Measurements from ENCODE around the gene KIAA0319L. TPM values are rescaled to one million over a fixed set of nuclear protein-coding genes. Genes with fewer than 3 reads are reported as not detected.

The KIAA0319L gene
- total and polyA plus RNA-seq, 4 donors = 27.0 to 107 (median 27.9) TPM

DNA sequence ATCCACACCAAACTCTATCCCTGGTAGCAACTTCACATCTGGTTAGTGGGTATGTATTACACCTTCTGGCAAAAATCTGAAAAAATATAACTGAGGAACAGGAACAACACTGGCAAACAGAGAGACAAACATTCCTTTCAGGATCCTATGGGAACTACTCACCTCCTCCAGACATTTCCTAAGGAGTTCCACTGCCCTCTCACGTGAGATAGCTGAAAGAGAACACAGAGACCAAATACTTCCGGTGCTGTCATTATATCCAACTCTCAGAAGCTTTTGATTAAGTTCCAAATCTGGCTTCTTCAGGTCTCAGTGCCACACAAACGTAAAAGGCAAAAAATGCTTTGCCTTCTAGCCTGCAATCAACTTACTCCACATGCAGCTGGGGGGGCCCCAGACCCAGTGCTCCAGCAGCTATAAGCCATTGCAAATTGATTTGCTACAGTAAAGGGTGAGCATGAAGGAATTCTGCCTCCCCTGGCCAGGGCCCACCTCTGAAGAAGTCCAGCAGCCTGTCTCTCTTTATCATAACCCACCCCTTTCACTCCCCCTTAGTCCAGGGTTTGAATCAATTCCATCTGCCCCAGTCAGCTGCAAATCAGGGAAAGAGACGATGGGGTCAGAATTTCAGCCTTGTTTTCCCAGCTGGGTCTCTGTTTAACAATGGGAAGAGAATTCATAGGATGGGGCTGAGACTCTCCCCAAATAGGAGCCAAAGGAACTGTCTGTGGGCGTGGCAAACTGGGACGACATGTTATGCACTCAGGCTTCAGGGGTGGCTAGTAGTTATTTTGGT, 48.1 kb upstream of the KIAA0319L start:
- TF ChIP-seq FOXA1 (IDR thresholded peaks at IDR 0.05) (no peak), TAF1 (conservative IDR thresholded peaks at IDR 0.05) (no peak), HNF4G (IDR thresholded peaks at IDR 0.05) (no peak)
- Histone ChIP-seq H3K27ac (ENCODE audit: low read depth in 1 of 2, low read length in 2 of 2) (no peak overlapping the region), H3K9me3 (ENCODE audit: control insufficient read depth in 4 of 4, low read length in 3 of 4) (no peaks in the 10 kb centered on the region), H3K9ac (ENCODE audit: low read depth in 1 of 2, low read length in 2 of 2) (no peak overlapping the region), H3K4me1 (ENCODE audit: control insufficient read depth in 4 of 4, insufficient read depth in 4 of 4, low read length in 3 of 4) (no peaks in the 10 kb centered on the region), H3K4me3 (ENCODE audit: low read depth in 1 of 3, low read length in 3 of 3) (no peak overlapping the region), H3K36me3 (ENCODE audit: control insufficient read depth in 4 of 4, insufficient read depth in 3 of 4, low read depth in 1 of 4, low read length in 3 of 4) (peaks cover 30 to 64% (median 57%) of the 10 kb centered on the region in 4 donors), H3K27me3 (ENCODE audit: control insufficient read depth in 4 of 4, insufficient read depth in 4 of 4, low read length in 3 of 4) (no peaks in the 10 kb centered on the region)
- 93% methylated on average over 6 of the region's 6 CpGs for WGBS
- no peak for DNase-seq (ENCODE audit: low spot score)

- no peak for DNase-seq (ENCODE audit: low spot score)
- Histone ChIP-seq H3K9ac (ENCODE audit: low read depth in 1 of 2, low read length in 2 of 2) (no peak overlapping the region), H3K27ac (ENCODE audit: low read depth in 1 of 2, low read length in 2 of 2) (no peak overlapping the region), H3K4me3 (ENCODE audit: low read depth in 1 of 3, low read length in 3 of 3) (no peak overlapping the region), H3K9me3 (ENCODE audit: control insufficient read depth in 4 of 4, low read length in 3 of 4) (no peaks in the 10 kb centered on the region), H3K4me1 (ENCODE audit: control insufficient read depth in 4 of 4, insufficient read depth in 4 of 4, low read length in 3 of 4) (no peaks in the 10 kb centered on the region), H3K27me3 (ENCODE audit: control insufficient read depth in 4 of 4, insufficient read depth in 4 of 4, low read length in 3 of 4) (no peaks in the 10 kb centered on the region), H3K36me3 (ENCODE audit: control insufficient read depth in 4 of 4, insufficient read depth in 3 of 4, low read depth in 1 of 4, low read length in 3 of 4) (peaks cover 28 to 62% (median 53%) of the 10 kb centered on the region in 4 donors)
- WGBS = 92% methylated on average over 4 of the region's 4 CpGs
- TF ChIP-seq SP1 (IDR thresholded peaks at IDR 0.05) = no peak
- no peak for TF ChIP-seq RAD21 (IDR thresholded peaks at IDR 0.05)
- TF ChIP-seq JUND (IDR thresholded peaks at IDR 0.05) = no peak
- TF ChIP-seq, protein P1, sequence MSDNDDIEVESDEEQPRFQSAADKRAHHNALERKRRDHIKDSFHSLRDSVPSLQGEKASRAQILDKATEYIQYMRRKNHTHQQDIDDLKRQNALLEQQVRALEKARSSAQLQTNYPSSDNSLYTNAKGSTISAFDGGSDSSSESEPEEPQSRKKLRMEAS (IDR thresholded peaks at IDR 0.05) = no peak
- TF ChIP-seq FOXA2 (IDR thresholded peaks at IDR 0.05) = no peak
- TF ChIP-seq, protein P2, sequence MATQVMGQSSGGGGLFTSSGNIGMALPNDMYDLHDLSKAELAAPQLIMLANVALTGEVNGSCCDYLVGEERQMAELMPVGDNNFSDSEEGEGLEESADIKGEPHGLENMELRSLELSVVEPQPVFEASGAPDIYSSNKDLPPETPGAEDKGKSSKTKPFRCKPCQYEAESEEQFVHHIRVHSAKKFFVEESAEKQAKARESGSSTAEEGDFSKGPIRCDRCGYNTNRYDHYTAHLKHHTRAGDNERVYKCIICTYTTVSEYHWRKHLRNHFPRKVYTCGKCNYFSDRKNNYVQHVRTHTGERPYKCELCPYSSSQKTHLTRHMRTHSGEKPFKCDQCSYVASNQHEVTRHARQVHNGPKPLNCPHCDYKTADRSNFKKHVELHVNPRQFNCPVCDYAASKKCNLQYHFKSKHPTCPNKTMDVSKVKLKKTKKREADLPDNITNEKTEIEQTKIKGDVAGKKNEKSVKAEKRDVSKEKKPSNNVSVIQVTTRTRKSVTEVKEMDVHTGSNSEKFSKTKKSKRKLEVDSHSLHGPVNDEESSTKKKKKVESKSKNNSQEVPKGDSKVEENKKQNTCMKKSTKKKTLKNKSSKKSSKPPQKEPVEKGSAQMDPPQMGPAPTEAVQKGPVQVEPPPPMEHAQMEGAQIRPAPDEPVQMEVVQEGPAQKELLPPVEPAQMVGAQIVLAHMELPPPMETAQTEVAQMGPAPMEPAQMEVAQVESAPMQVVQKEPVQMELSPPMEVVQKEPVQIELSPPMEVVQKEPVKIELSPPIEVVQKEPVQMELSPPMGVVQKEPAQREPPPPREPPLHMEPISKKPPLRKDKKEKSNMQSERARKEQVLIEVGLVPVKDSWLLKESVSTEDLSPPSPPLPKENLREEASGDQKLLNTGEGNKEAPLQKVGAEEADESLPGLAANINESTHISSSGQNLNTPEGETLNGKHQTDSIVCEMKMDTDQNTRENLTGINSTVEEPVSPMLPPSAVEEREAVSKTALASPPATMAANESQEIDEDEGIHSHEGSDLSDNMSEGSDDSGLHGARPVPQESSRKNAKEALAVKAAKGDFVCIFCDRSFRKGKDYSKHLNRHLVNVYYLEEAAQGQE (IDR thresholded peaks at IDR 0.05) = no peak
- TF ChIP-seq GABPA (IDR thresholded peaks at IDR 0.05 in 1 of 2, conservative IDR thresholded peaks at IDR 0.05 in 1 of 2) = no peak
- no peak for TF ChIP-seq EGR1 (IDR thresholded peaks at IDR 0.05; ENCODE audit: low read depth in 2 of 2)
Measured at GRCh38 chr1:35603941-35604340, 46.7 kb upstream of the KIAA0319L start.

DNA sequence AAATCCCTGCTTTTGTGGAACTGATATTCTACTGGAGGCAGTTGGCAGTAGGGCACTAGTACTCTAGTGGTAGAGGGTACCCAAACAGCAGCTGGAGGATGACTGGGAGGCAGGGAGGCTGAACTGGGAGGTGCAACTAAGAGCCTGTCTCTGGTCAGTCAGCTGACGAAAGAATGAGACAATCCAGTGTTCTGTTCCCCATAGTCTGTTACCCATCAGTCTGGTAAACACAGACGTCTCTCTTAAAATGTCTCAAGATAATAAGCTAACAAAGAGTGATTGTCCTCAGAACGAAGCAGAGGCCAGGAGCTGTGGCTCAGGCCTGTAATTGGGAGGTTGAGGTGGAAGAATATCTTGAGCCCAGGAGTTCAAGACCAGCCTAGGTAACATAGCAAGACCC, 46.3 kb upstream of the KIAA0319L start:
- no peak for DNase-seq (ENCODE audit: low spot score)
- Histone ChIP-seq H3K36me3 (ENCODE audit: control insufficient read depth in 4 of 4, insufficient read depth in 3 of 4, low read depth in 1 of 4, low read length in 3 of 4) (peaks cover 27 to 59% (median 48%) of the 10 kb centered on the region in 4 donors), H3K9ac (ENCODE audit: low read depth in 1 of 2, low read length in 2 of 2) (no peak overlapping the region), H3K27me3 (ENCODE audit: control insufficient read depth in 4 of 4, insufficient read depth in 4 of 4, low read length in 3 of 4) (no peaks in the 10 kb centered on the region), H3K4me3 (ENCODE audit: low read depth in 1 of 3, low read length in 3 of 3) (no peak overlapping the region), H3K27ac (ENCODE audit: low read depth in 1 of 2, low read length in 2 of 2) (no peak overlapping the region), H3K4me1 (ENCODE audit: control insufficient read depth in 4 of 4, insufficient read depth in 4 of 4, low read length in 3 of 4) (no peaks in the 10 kb centered on the region), H3K9me3 (ENCODE audit: control insufficient read depth in 4 of 4, low read length in 3 of 4) (no peaks in the 10 kb centered on the region)
- 89% methylated on average over 3 of the region's 3 CpGs for WGBS
- TF ChIP-seq HNF4G (IDR thresholded peaks at IDR 0.05) = no peak
- TF ChIP-seq SP1 (IDR thresholded peaks at IDR 0.05) = no peak
- no peak for TF ChIP-seq CTCF (IDR thresholded peaks at IDR 0.05; ENCODE audit: low read depth, low read length, missing input control)
- TF ChIP-seq NR2F2 (IDR thresholded peaks at IDR 0.05) = no peak
- TF ChIP-seq FOXA1 (IDR thresholded peaks at IDR 0.05) = no peak
- no peak for TF ChIP-seq RXRA (IDR thresholded peaks at IDR 0.05)
- no peak for TF ChIP-seq JUND (IDR thresholded peaks at IDR 0.05)
- no peak for TF ChIP-seq HNF4A (conservative IDR thresholded peaks at IDR 0.05)
- TF ChIP-seq, protein P2 (IDR thresholded peaks at IDR 0.05) = no peak
- TF ChIP-seq EGR1 (IDR thresholded peaks at IDR 0.05; ENCODE audit: low read depth in 2 of 2) = no peak

Data from liver (tissue), 9 donors.